Measurements from ENCODE around the gene PGPEP1.
"Not testable (repeated sequence)": the region's sequence is repeated elsewhere in the genome, so short reads cannot be mapped to it uniquely, and the experiment has no call there.

Gene PGPEP1

GRCh38 chr19:18322759-18323460 lies 17.5 kb upstream of the PGPEP1 start, which contains the start of gene LSM4:
LSM4 (minus strand) TSS chr19:18323076; CDS start chr19:18323020, 56 bp downstream.
- intact Hi-C loops (cut with DNase I): loop anchor here (2.0 kb wide), 1 partner anchor 40 kb away; no protein-coding TSS in a partner anchor
- DNase-seq: peak; percentile 96 to 99 (median 98)

GRCh38 chr19:18324373-18324731 lies 16.0 kb upstream of the PGPEP1 start:
- DNase-seq; intact Hi-C loops (cut with DNase I): not testable (repeated sequence)

GRCh38 chr19:18326772-18327171 lies 13.6 kb upstream of the PGPEP1 start:
- no peak for DNase-seq
- intact Hi-C loops (cut with DNase I): no loop called here

- intact Hi-C loops (cut with DNase I): loop anchor here (2.0 kb wide), 1 partner anchor 50 kb away; no protein-coding TSS in a partner anchor
These were observed 11.9 kb upstream of the PGPEP1 start for GRCh38 chr19:18328340-18329034.

GRCh38 chr19:18329035-18329376 lies 11.4 kb upstream of the PGPEP1 start:
- DNase-seq: no peak
- intact Hi-C loops (cut with DNase I): loop anchor here (2.0 kb wide), 1 partner anchor 50 kb away; no protein-coding TSS in a partner anchor

More at GRCh38 chr19:18328340-18329034, 11.9 kb upstream of the PGPEP1 start:
- peak; percentile 78 to 98 (median 94) for DNase-seq

GRCh38 chr19:18330868-18331267 lies 9.5 kb upstream of the PGPEP1 start:
- intact Hi-C loops (cut with DNase I): no loop called here
- no peak for DNase-seq

- intact Hi-C loops (cut with DNase I): no loop called here
- no peak for DNase-seq
These were observed 7.4 kb upstream of the PGPEP1 start for GRCh38 chr19:18332917-18333530.

GRCh38 chr19:18333680-18334079 lies 6.7 kb upstream of the PGPEP1 start:
- no peak for DNase-seq
- intact Hi-C loops (cut with DNase I): no loop called here

GRCh38 chr19:18336121-18336520 lies 4.3 kb upstream of the PGPEP1 start:
- intact Hi-C loops (cut with DNase I): no loop called here
- no peak for DNase-seq

- no peak for DNase-seq
- intact Hi-C loops (cut with DNase I): no loop called here
These were observed 1.9 kb upstream of the PGPEP1 start for GRCh38 chr19:18338541-18338940.

- DNase-seq: no peak
- intact Hi-C loops (cut with DNase I): loop anchor here (10.0 kb wide), 1 partner anchor 75 kb away; the partner anchor contains the start of gene SSBP4
These were observed 675 bp upstream of the PGPEP1 start for GRCh38 chr19:18339723-18340122.

- intact Hi-C loops (cut with DNase I): loop anchor here (10.0 kb wide), 1 partner anchor 74 kb away; the partner anchor contains the start of gene SSBP4
- peak in 41 of 42 donors; percentile 32 to 85 (median 67) for DNase-seq
These were observed 831 bp downstream of the PGPEP1 start for GRCh38 chr19:18340990-18341868.

GRCh38 chr19:18342090-18342632 lies 1.8 kb downstream of the PGPEP1 start:
- intact Hi-C loops (cut with DNase I): loop anchor here (10.0 kb wide), 1 partner anchor 73 kb away; the partner anchor contains the start of gene SSBP4
- no peak for DNase-seq

GRCh38 chr19:18344582-18344950 lies 4.2 kb downstream of the PGPEP1 start:
- no peak for DNase-seq
- intact Hi-C loops (cut with DNase I): loop anchor here (10.0 kb wide), 1 partner anchor 70 kb away; the partner anchor contains the start of gene SSBP4

- DNase-seq: no peak
- intact Hi-C loops (cut with DNase I): loop anchor here (10.0 kb wide), 1 partner anchor 70 kb away; the partner anchor contains the start of gene SSBP4
These were observed 4.9 kb downstream of the PGPEP1 start for GRCh38 chr19:18345296-18345695.

GRCh38 chr19:18346091-18346490 lies 5.7 kb downstream of the PGPEP1 start:
- intact Hi-C loops (cut with DNase I): loop anchor here (10.0 kb wide), 1 partner anchor 69 kb away; the partner anchor contains the start of gene SSBP4

GRCh38 chr19:18348171-18348570 lies 7.8 kb downstream of the PGPEP1 start:
- no peak for DNase-seq
- intact Hi-C loops (cut with DNase I): loop anchor here (10.0 kb wide), 1 partner anchor 67 kb away; the partner anchor contains the start of gene SSBP4

More at GRCh38 chr19:18346091-18346490, 5.7 kb downstream of the PGPEP1 start:
- peak in 39 of 42 donors; percentile 26 to 85 (median 56) for DNase-seq

GRCh38 chr19:18348818-18349339 lies 8.5 kb downstream of the PGPEP1 start:
- intact Hi-C loops (cut with DNase I): loop anchor here (10.0 kb wide), 1 partner anchor 66 kb away; the partner anchor contains the start of gene SSBP4
- not testable (repeated sequence) for DNase-seq
